Femur (tissue), 1 donor: Measurements from ENCODE around the gene TRAK1.

Source experiments
- DNase-seq: peaks from one replicate; pipeline ENCODE4 v3.0.0-alpha.2; 2017

Gene TRAK1

GRCh38 chr3:42068303-42069088, 22.7 kb upstream of the TRAK1 start:
- DNase-seq: no peak

GRCh38 chr3:42070089-42070488, 21.1 kb upstream of the TRAK1 start:
- DNase-seq: no peak

- no peak for DNase-seq
Measured at GRCh38 chr3:42070524-42070923, 20.6 kb upstream of the TRAK1 start.

GRCh38 chr3:42071904-42072812, 19.0 kb upstream of the TRAK1 start:
- DNase-seq: peak; percentile 90

- DNase-seq: no peak
Measured at GRCh38 chr3:42072831-42073301, 18.3 kb upstream of the TRAK1 start.

GRCh38 chr3:42077785-42078184, 13.4 kb upstream of the TRAK1 start:
- no peak for DNase-seq

GRCh38 chr3:42078677-42079076, 12.5 kb upstream of the TRAK1 start:
- DNase-seq: no peak

GRCh38 chr3:42079701-42080452, 11.3 kb upstream of the TRAK1 start:
- DNase-seq: no peak

- DNase-seq: no peak
Measured at GRCh38 chr3:42080453-42080872, 10.7 kb upstream of the TRAK1 start.

GRCh38 chr3:42081838-42082473, 9.2 kb upstream of the TRAK1 start:
- no peak for DNase-seq

GRCh38 chr3:42084586-42084985, 6.6 kb upstream of the TRAK1 start:
- DNase-seq: no peak

- no peak for DNase-seq
Measured at GRCh38 chr3:42085641-42086376, 5.3 kb upstream of the TRAK1 start.

GRCh38 chr3:42088803-42089530, 2.2 kb upstream of the TRAK1 start:
- no peak for DNase-seq

- no peak for DNase-seq
Measured at GRCh38 chr3:42092006-42092405, 849 bp downstream of the TRAK1 start.

GRCh38 chr3:42094128-42094527, 3.0 kb downstream of the TRAK1 start:
- no peak for DNase-seq

- DNase-seq: no peak
Measured at GRCh38 chr3:42094691-42095391, 3.7 kb downstream of the TRAK1 start.

- DNase-seq: no peak
Measured at GRCh38 chr3:42095540-42095939, 4.4 kb downstream of the TRAK1 start.

GRCh38 chr3:42096796-42097565, 5.8 kb downstream of the TRAK1 start:
- no peak for DNase-seq

- DNase-seq: no peak
Measured at GRCh38 chr3:42097566-42097946, 6.4 kb downstream of the TRAK1 start.

GRCh38 chr3:42098171-42098570, 7.0 kb downstream of the TRAK1 start:
- no peak for DNase-seq
